ENCODE data around the gene PCNX3. TPM values are rescaled to one million over a fixed set of nuclear protein-coding genes. Genes with fewer than 3 reads are reported as not detected.
A peak's percentile ranks its signal among the peaks of the same experiment; 100 is the strongest.
"Not testable (repeated sequence)": the region's sequence is repeated elsewhere in the genome, so short reads cannot be mapped to it uniquely, and the experiment has no call there.

Gene PCNX3
- total RNA-seq, 2 donors from 2014 or later = 65.1 to 96.9 TPM

DNA sequence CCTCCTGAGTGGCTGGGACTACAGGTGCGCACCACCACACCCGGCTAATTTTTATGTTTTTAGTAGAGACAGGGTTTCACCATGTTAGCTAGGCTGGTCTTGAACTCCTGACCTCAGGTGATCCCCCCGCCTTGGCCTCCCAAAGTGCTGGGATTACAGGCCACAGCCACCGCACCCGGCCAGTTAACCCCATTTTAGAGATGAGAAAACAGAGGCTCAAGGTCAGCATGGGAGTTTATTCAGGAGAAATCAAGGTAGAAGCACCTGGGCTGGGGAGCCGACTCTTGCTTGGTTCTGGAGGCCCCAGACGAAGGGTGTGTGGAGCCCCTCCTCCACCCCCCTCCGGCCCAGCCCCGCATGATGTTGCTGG is 23.6 kb downstream of the PCNX3 start:
- not testable (repeated sequence) for H3K9me3 Mint-ChIP-seq; H3K36me3 Mint-ChIP-seq; H3K27me3 Mint-ChIP-seq; DNase-seq (ENCODE audit: low spot score); ATAC-seq
- Mint-ChIP-seq H3K4me1 (ENCODE audit: low read depth in 2 of 2) (peaks cover 54 to 58% of the 10 kb centered on the region in 2 donors), H3K27ac (peak overlapping the region; percentile 95 to 96), H3K4me3 (peak overlapping the region; percentile 88)

GRCh38 chr11:65639623-65640482 is 24.3 kb downstream of the PCNX3 start:
- peaks cover 52 to 54% of the 10 kb centered on the region in 2 donors for H3K4me1 Mint-ChIP-seq (ENCODE audit: low read depth in 2 of 2)
- ATAC-seq (peak; percentile 50 to 57), DNase-seq (ENCODE audit: low spot score) (peak; percentile 85)
- peak overlapping the region; percentile 88 for H3K4me3 Mint-ChIP-seq
- H3K27ac Mint-ChIP-seq = peak overlapping the region; percentile 95 to 96
- H3K27me3 Mint-ChIP-seq = no peaks in the 10 kb centered on the region
- H3K36me3 Mint-ChIP-seq = no peaks in the 10 kb centered on the region
- H3K9me3 Mint-ChIP-seq = no peaks in the 10 kb centered on the region

GRCh38 chr11:65640483-65641296 is 25.1 kb downstream of the PCNX3 start:
- no peaks in the 10 kb centered on the region for H3K27me3 Mint-ChIP-seq
- peak in 1 of 2 donors; percentile 37 for ATAC-seq
- peak overlapping the region; percentile 88 for H3K4me3 Mint-ChIP-seq
- peak overlapping the region; percentile 95 to 96 for H3K27ac Mint-ChIP-seq
- peaks cover 51 to 52% of the 10 kb centered on the region in 2 donors for H3K4me1 Mint-ChIP-seq (ENCODE audit: low read depth in 2 of 2)
- no peak for DNase-seq (ENCODE audit: low spot score)
- H3K9me3 Mint-ChIP-seq = no peaks in the 10 kb centered on the region
- no peaks in the 10 kb centered on the region for H3K36me3 Mint-ChIP-seq

GRCh38 chr11:65641297-65642013 is 25.9 kb downstream of the PCNX3 start:
- H3K4me1 Mint-ChIP-seq (ENCODE audit: low read depth in 2 of 2) = peaks cover 51 to 52% of the 10 kb centered on the region in 2 donors
- no peak for ATAC-seq
- H3K27ac Mint-ChIP-seq = peak overlapping the region; percentile 95 to 96
- no peaks in the 10 kb centered on the region for H3K36me3 Mint-ChIP-seq
- peak overlapping the region; percentile 88 for H3K4me3 Mint-ChIP-seq
- no peaks in the 10 kb centered on the region for H3K9me3 Mint-ChIP-seq
- no peak for DNase-seq (ENCODE audit: low spot score)
- H3K27me3 Mint-ChIP-seq = no peaks in the 10 kb centered on the region

DNA sequence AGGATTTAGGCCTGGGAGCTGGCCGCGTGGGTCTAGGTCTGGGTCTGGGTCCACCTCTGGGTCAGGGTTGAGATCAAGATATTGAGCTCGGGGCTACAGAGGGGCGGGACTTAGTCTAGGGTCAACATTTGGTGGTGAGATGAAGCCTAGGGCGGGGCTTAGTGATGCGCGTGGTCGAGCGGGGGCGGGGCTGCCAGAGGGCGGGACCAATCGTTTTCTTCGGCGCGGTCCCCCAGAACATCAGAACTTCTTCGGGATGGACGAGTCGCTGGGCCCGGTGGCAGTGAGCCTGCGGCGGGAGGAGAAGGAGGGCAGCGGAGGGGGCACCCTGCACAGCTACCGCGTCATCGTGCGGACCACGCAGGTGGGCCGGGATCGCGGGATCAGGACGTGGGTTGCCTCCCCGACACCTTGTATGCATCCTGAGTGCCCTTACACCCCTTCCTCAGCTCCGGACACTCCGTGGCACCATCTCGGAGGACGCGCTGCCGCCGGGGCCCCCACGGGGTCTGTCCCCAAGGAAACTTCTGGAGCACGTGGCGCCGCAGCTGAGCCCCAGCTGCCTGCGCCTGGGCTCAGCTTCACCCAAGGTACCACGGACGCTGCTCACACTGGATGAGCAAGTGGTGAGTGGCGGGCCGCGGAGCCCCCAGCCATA is 26.6 kb downstream of the PCNX3 start:
- H3K27me3 Mint-ChIP-seq = no peaks in the 10 kb centered on the region
- DNase-seq (ENCODE audit: low spot score) (no peak), ATAC-seq (no peak)
- H3K4me1 Mint-ChIP-seq (ENCODE audit: low read depth in 2 of 2) = peaks cover 47 to 48% of the 10 kb centered on the region in 2 donors
- H3K4me3 Mint-ChIP-seq = peak overlapping the region; percentile 88
- no peaks in the 10 kb centered on the region for H3K36me3 Mint-ChIP-seq
- no peaks in the 10 kb centered on the region for H3K9me3 Mint-ChIP-seq
- peak overlapping the region; percentile 95 to 96 for H3K27ac Mint-ChIP-seq

DNA sequence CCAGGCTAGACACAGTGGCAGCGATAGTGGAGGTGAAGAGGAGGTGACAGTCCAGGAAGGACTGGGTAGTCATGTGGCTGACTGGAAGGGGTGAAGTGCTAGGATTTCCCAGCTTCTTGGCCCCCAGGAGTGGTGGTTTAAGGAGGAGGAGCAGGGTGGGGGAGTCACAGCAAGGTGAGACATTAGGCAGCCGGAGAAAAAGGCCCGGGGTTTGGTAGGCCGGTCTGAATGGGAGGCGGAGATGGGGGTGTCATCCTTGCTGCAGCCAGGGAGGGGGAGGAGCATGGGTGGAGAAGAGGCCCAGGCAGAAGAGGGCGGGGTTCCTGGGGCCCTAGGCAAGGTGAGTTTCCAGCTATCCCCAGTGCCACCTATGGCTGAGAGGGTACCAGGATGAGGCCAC is 28.4 kb downstream of the PCNX3 start:
- Mint-ChIP-seq H3K27me3 (no peaks in the 10 kb centered on the region), H3K27ac (peak overlapping the region in 1 of 2 donors; percentile 39), H3K4me3 (no peak overlapping the region), H3K36me3 (no peaks in the 10 kb centered on the region), H3K9me3 (no peaks in the 10 kb centered on the region), H3K4me1 (ENCODE audit: low read depth in 2 of 2) (peaks cover 35 to 36% of the 10 kb centered on the region in 2 donors)
- ATAC-seq (no peak), DNase-seq (ENCODE audit: low spot score) (no peak)

GRCh38 chr11:65644837-65645236 is 29.3 kb downstream of the PCNX3 start:
- no peak for ATAC-seq

GRCh38 chr11:65645710-65646109 is 30.1 kb downstream of the PCNX3 start:
- Mint-ChIP-seq H3K9me3 (no peaks in the 10 kb centered on the region), H3K36me3 (no peaks in the 10 kb centered on the region), H3K4me1 (ENCODE audit: low read depth in 2 of 2) (peaks cover 22 to 23% of the 10 kb centered on the region in 2 donors), H3K4me3 (no peak overlapping the region), H3K27me3 (no peaks in the 10 kb centered on the region), H3K27ac (no peak overlapping the region)
- ATAC-seq = no peak
- no peak for DNase-seq (ENCODE audit: low spot score)

More at GRCh38 chr11:65644837-65645236, 29.3 kb downstream of the PCNX3 start:
- Mint-ChIP-seq H3K9me3 (no peaks in the 10 kb centered on the region), H3K36me3 (no peaks in the 10 kb centered on the region), H3K4me3 (no peak overlapping the region), H3K27me3 (no peaks in the 10 kb centered on the region), H3K4me1 (ENCODE audit: low read depth in 2 of 2) (peaks cover 28 to 30% of the 10 kb centered on the region in 2 donors), H3K27ac (no peak overlapping the region)
- DNase-seq (ENCODE audit: low spot score) = no peak

DNA sequence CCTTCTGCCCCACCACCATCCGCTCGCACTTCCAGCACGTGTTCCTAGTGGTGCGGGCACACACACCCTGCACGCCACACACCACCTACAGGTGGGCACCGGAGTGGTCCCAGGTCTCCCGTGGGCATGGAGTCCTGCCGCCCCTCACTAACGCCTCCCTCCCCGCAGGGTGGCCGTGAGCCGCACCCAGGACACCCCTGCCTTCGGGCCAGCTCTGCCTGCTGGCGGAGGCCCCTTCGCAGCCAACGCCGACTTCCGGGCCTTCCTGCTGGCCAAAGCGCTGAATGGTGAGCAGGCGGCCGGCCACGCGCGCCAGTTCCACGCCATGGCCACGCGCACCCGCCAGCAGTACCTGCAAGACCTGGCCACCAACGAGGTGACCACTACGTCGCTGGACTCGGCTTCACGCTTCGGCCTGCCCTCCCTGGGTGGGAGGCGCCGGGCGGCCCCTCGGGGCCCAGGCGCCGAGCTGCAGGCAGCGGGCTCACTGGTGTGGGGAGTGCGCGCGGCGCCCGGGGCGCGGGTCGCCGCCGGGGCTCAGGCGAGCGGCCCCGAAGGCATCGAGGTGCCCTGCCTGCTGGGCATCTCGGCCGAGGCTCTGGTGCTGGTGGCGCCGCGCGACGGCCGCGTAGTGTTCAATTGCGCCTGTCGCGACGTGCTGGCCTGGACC is 30.8 kb downstream of the PCNX3 start:
- DNase-seq (ENCODE audit: low spot score) (no peak), ATAC-seq (no peak)
- no peak overlapping the region for H3K4me3 Mint-ChIP-seq
- H3K36me3 Mint-ChIP-seq = no peaks in the 10 kb centered on the region
- H3K9me3 Mint-ChIP-seq = no peaks in the 10 kb centered on the region
- no peaks in the 10 kb centered on the region for H3K27me3 Mint-ChIP-seq
- H3K4me1 Mint-ChIP-seq (ENCODE audit: low read depth in 2 of 2) = peaks cover 25 to 26% of the 10 kb centered on the region in 2 donors
- H3K27ac Mint-ChIP-seq = no peak overlapping the region

- no peaks in the 10 kb centered on the region for H3K27me3 Mint-ChIP-seq
- no peak overlapping the region for H3K4me3 Mint-ChIP-seq
- DNase-seq (ENCODE audit: low spot score) (no peak), ATAC-seq (no peak)
- no peaks in the 10 kb centered on the region for H3K36me3 Mint-ChIP-seq
- H3K9me3 Mint-ChIP-seq = no peaks in the 10 kb centered on the region
- H3K27ac Mint-ChIP-seq = no peak overlapping the region
- H3K4me1 Mint-ChIP-seq (ENCODE audit: low read depth in 2 of 2) = peaks cover 27 to 28% of the 10 kb centered on the region in 2 donors
These were observed 31.6 kb downstream of the PCNX3 start for GRCh38 chr11:65646958-65647701.

- H3K27me3 Mint-ChIP-seq = no peaks in the 10 kb centered on the region
- H3K9me3 Mint-ChIP-seq = no peaks in the 10 kb centered on the region
- H3K4me3 Mint-ChIP-seq = no peak overlapping the region
- H3K4me1 Mint-ChIP-seq (ENCODE audit: low read depth in 2 of 2) = peaks cover 31 to 33% of the 10 kb centered on the region in 2 donors
- ATAC-seq (no peak), DNase-seq (ENCODE audit: low spot score) (peak; percentile 41)
- H3K36me3 Mint-ChIP-seq = no peaks in the 10 kb centered on the region
- H3K27ac Mint-ChIP-seq = no peak overlapping the region
These were observed 33.5 kb downstream of the PCNX3 start for GRCh38 chr11:65648997-65649493.
